HepG2 (cell line): ENCODE measurements around the gene PKD2L1. TPM values are rescaled to one million over a fixed set of nuclear protein-coding genes. Genes with fewer than 3 reads are reported as not detected.

Experiments used
- HCFC1 ChIP-seq: fragments of 150-350 bp; IDR thresholded peaks from 2 replicates; pipeline ENCODE4 v1.6.1; 2014; ENCODE audit warnings: low read depth, low read length
- HMG20B ChIP-seq: conservative IDR thresholded peaks from 2 replicates; pipeline ENCODE4 v1.6.1; 2016; ENCODE audit warnings: missing genetic modification reagents, missing compliant biosample characterization
- KAT7 ChIP-seq: IDR thresholded peaks from 2 replicates; pipeline ENCODE4 v1.6.1; 2018; ENCODE audit warnings: borderline replicate concordance, missing compliant biosample characterization
- MAX ChIP-seq: IDR thresholded peaks from 2 replicates; pipeline ENCODE4 v1.6.1; 2012; ENCODE audit warnings: inconsistent platforms
- REPIN1 ChIP-seq: sonication (generic); formaldehyde crosslinking; IDR thresholded peaks from 2 replicates; pipeline ENCODE4 v1.8.0; 2022; ENCODE audit warnings: missing genetic modification reagents, low read depth, mild to moderate bottlenecking, borderline replicate concordance
- STAT6 ChIP-seq: sonication (generic); formaldehyde crosslinking; IDR thresholded peaks from 2 replicates; pipeline ENCODE4 v1.4.0; 2020; ENCODE audit warnings: missing genetic modification reagents, mild to moderate bottlenecking, borderline replicate concordance
- TFAP4 ChIP-seq: sonication (generic); IDR thresholded peaks from 2 replicates; pipeline ENCODE4 v1.6.1; 2016; ENCODE audit warnings: low read depth, borderline replicate concordance
- THAP11 ChIP-seq: IDR thresholded peaks from 2 replicates; pipeline ENCODE4 v1.6.1; 2016; ENCODE audit warnings: missing biosample characterization, missing genetic modification reagents
- ZBTB20 ChIP-seq: sonication (generic); formaldehyde crosslinking; IDR thresholded peaks from 2 replicates; pipeline ENCODE4 v1.8.1; 2023; ENCODE audit warnings: missing genetic modification reagents, low read depth, mild to moderate bottlenecking, borderline replicate concordance
- ZEB1 ChIP-seq: IDR thresholded peaks from 2 replicates; pipeline ENCODE4 v1.6.1; 2012; ENCODE audit warnings: mild to moderate bottlenecking, low read depth, inconsistent platforms; ENCODE audit not compliant: insufficient replicate concordance
- ZFAT ChIP-seq: sonication (generic); formaldehyde crosslinking; conservative IDR thresholded peaks from 2 replicates; pipeline ENCODE4 v1.8.1; 2023; ENCODE audit warnings: missing genetic modification reagents, inconsistent platforms
- ZNF20 ChIP-seq: sonication (generic); formaldehyde crosslinking; IDR thresholded peaks from 2 replicates; pipeline ENCODE4 v1.4.0; 2020; ENCODE audit warnings: mild to moderate bottlenecking, moderate library complexity, missing genetic modification reagents
- ZNF260 ChIP-seq: sonication (generic); formaldehyde crosslinking; IDR thresholded peaks from 2 replicates; pipeline ENCODE4 v1.4.0; 2020; ENCODE audit warnings: missing genetic modification reagents, low read depth, mild to moderate bottlenecking, borderline replicate concordance
- ZNF343 ChIP-seq: sonication (generic); formaldehyde crosslinking; IDR thresholded peaks from 2 replicates; pipeline ENCODE4 v1.4.0; 2020; ENCODE audit warnings: mild to moderate bottlenecking, missing genetic modification reagents
- ZNF446 ChIP-seq: sonication (generic); formaldehyde crosslinking; IDR thresholded peaks from 2 replicates; pipeline ENCODE4 v1.5.0; 2020; ENCODE audit warnings: mild to moderate bottlenecking, missing genetic modification reagents
- ZNF451 ChIP-seq: sonication (generic); formaldehyde crosslinking; IDR thresholded peaks from 2 replicates; pipeline ENCODE4 v1.5.0; 2020; ENCODE audit warnings: mild to moderate bottlenecking, missing genetic modification reagents
- ZNF558 ChIP-seq: sonication (generic); formaldehyde crosslinking; IDR thresholded peaks from 2 replicates; pipeline ENCODE4 v1.9.0; 2022; ENCODE audit warnings: mild to moderate bottlenecking, missing genetic modification reagents, borderline replicate concordance
- ZNF644 ChIP-seq: IDR thresholded peaks from 2 replicates; pipeline ENCODE4 v1.6.1; 2016; ENCODE audit warnings: low read depth
- ZNF790 ChIP-seq: sonication (generic); formaldehyde crosslinking; IDR thresholded peaks from 2 replicates; pipeline ENCODE4 v1.8.0; 2022; ENCODE audit warnings: missing genetic modification reagents, mild to moderate bottlenecking, borderline replicate concordance
- polyA plus RNA-seq, 8 experiments: library from polyadenylated mRNA; depleted of rRNA in 3 of 8; stranded (reverse) in 7 of 8; unstranded in 1 of 8; fragments of >200 nt; fragmentation: Illumina TruSeq in 4 of 8; extraction: Trizol in 4 of 8; gene quantifications; 2 replicates each; pipeline versions ENCODE4 v1.2.1 to v1.2.3, GENCODE V29; 2011 to 2016; ENCODE audit warnings: low read depth in 4 of 8, missing spikeins in 1 of 8, mixed read lengths in 1 of 8; ENCODE audit not compliant: insufficient read depth in 1 of 8
- total RNA-seq, 5 experiments: library from RNA; depleted of rRNA; stranded (reverse); fragments of >200 nt; fragmentation: Illumina TruSeq; extraction: Trizol; gene quantifications; 2 replicates each; pipeline ENCODE4 v1.2.3, GENCODE V29; 2016; ENCODE audit warnings: low read depth in 1 of 5
- TF ChIP-seq, protein P1 (sequence below): sonication (generic); formaldehyde crosslinking; IDR thresholded peaks from 2 replicates; pipeline ENCODE4 v1.4.0; 2020; ENCODE audit warnings: mild to moderate bottlenecking, missing genetic modification reagents

PKD2L1 gene
- total and polyA plus RNA-seq, 2 of the 13 experiments (the other 11 are each of a cell fraction or from before 2014, with no cell fraction given), result 0.07 to 0.15 TPM

GRCh38 chr10:100286051-100287033 lies 43.7 kb downstream of the PKD2L1 start, which contains the start of gene BLOC1S2 (continued):
- TF ChIP-seq, protein P1, sequence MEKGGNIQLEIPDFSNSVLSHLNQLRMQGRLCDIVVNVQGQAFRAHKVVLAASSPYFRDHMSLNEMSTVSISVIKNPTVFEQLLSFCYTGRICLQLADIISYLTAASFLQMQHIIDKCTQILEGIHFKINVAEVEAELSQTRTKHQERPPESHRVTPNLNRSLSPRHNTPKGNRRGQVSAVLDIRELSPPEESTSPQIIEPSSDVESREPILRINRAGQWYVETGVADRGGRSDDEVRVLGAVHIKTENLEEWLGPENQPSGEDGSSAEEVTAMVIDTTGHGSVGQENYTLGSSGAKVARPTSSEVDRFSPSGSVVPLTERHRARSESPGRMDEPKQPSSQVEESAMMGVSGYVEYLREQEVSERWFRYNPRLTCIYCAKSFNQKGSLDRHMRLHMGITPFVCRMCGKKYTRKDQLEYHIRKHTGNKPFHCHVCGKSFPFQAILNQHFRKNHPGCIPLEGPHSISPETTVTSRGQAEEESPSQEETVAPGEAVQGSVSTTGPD (CRISPR knock-in tag), result no peak
- TF ChIP-seq ZEB1 (no peak), ZNF446 (CRISPR knock-in tag) (0 out of 2 replicates have a peak, but pooled peaks have one; percentile 17), ZNF260 (CRISPR knock-in tag) (no peak), ZNF558 (CRISPR knock-in tag) (0 out of 2 replicates have a peak, but pooled peaks have one; percentile 35), THAP11 (CRISPR knock-in tag) (peak; percentile 54; the same call in 1 of the 2 replicates), REPIN1 (0 out of 2 replicates have a peak, but pooled peaks have one; percentile 19), KAT7 (peak; percentile 35; the same call in 1 of the 2 replicates), ZFAT (CRISPR knock-in tag) (no peak), TFAP4 (peak; percentile 30; the same call in 1 of the 2 replicates), HCFC1 (no peak), ZNF644 (CRISPR knock-in tag) (0 out of 2 replicates have a peak, but pooled peaks have one; percentile 11), ZBTB20 (CRISPR knock-in tag) (no peak), ZNF451 (CRISPR knock-in tag) (no peak), ZNF790 (CRISPR knock-in tag) (no peak), ZNF20 (CRISPR knock-in tag) (no peak), ZNF343 (CRISPR knock-in tag) (no peak; the same call in 1 of the 2 replicates), MAX (peak; percentile 38; the same call in 1 of the 2 replicates), HMG20B (CRISPR knock-in tag) (no peak), STAT6 (CRISPR knock-in tag) (no peak)
